H1 (cell line): ENCODE results near the gene TBC1D24. TPM values are rescaled to one million over a fixed set of nuclear protein-coding genes. Genes with fewer than 3 reads are reported as not detected.

ENCODE experiments used
- BACH1 ChIP-seq: IDR thresholded peaks from 2 replicates; pipeline ENCODE4 v1.6.1; 2012; ENCODE audit warnings: low read length, improper control_type of control experiment
- GABPA ChIP-seq: IDR thresholded peaks from 2 replicates; pipeline ENCODE4 v1.6.1; 2011; ENCODE audit warnings: mild to moderate bottlenecking, low read length, moderate library complexity, borderline replicate concordance; ENCODE audit not compliant: insufficient read depth
- HDAC2 ChIP-seq, 2 experiments: fragments of 300-600 bp in 1 of 2; sonication (generic) in 1 of 2; IDR thresholded peaks; 2 replicates each; pipeline ENCODE4 v1.6.1; 2011 to 2012; ENCODE audit warnings: low read depth in 2 of 2, low read length in 2 of 2, mild to moderate bottlenecking in 2 of 2, moderate library complexity in 2 of 2, borderline replicate concordance in 1 of 2, inconsistent platforms in 1 of 2
- HDAC6 ChIP-seq: IDR thresholded peaks from one replicate; pipeline ENCODE4 v1.7.1; 2012; ENCODE audit warnings: low read depth, mild to moderate bottlenecking, inconsistent platforms, low read length, moderate library complexity
- PHF8 ChIP-seq: fragments of 200-600 bp; sonication (generic); conservative IDR thresholded peaks from 2 replicates; pipeline ENCODE4 v1.7.1; 2012; ENCODE audit warnings: low read depth, mild to moderate bottlenecking, inconsistent platforms, low read length, moderate library complexity
- SAP30 ChIP-seq: fragments of 300-600 bp; sonication (generic); IDR thresholded peaks from 2 replicates; pipeline ENCODE4 v1.7.1; 2012; ENCODE audit warnings: low read length, moderate library complexity, mild to moderate bottlenecking, inconsistent platforms; ENCODE audit not compliant: insufficient read depth, insufficient replicate concordance
- SIN3A ChIP-seq, 2 experiments: IDR thresholded peaks in 1 of 2; conservative IDR thresholded peaks in 1 of 2; 2 replicates each; pipeline ENCODE4 v1.6.1; 2011 to 2012; ENCODE audit warnings: low read length in 2 of 2, improper control_type of control experiment in 1 of 2, low read depth in 1 of 2, mild to moderate bottlenecking in 1 of 2
- SIRT6 ChIP-seq: IDR thresholded peaks from one replicate; pipeline ENCODE4 v1.7.1; 2012; ENCODE audit warnings: low read length, inconsistent platforms
- polyA plus RNA-seq, 7 experiments: library from polyadenylated mRNA; depleted of rRNA in 3 of 7; stranded (reverse) in 5 of 7; unstranded in 2 of 7; fragments of >200 nt in 5 of 7; fragments of 200-250 nt in 2 of 7; gene quantifications; 1 replicate in 5 of 7; 2 replicates in 1 of 7; 4 replicates in 1 of 7; pipeline versions ENCODE4 v1.2.1 to v1.2.3, GENCODE V29; 2011 to 2013; ENCODE audit warnings: missing spikeins in 2 of 7, mixed read lengths in 2 of 7
- total RNA-seq: library from RNA; stranded (reverse); fragmentation: NEBNext Ultra II Directional; extraction: Animal tissue kit (Norgen Biotek cat#: 25700); gene quantifications from 2 replicates; pipeline ENCODE4 v1.2.1, GENCODE V29; 2021

The TBC1D24 gene
- total and polyA plus RNA-seq, 2 of the 8 experiments (the other 6 are each of a cell fraction or from before 2014, with no cell fraction given) = 8.7 to 21.5 TPM

- no peak for TF ChIP-seq SIN3A (conservative IDR thresholded peaks at IDR 0.05 in 1 of 2, IDR thresholded peaks at IDR 0.05 in 1 of 2; ENCODE audit: low read depth in 1 of 2, low read length in 2 of 2)
- TF ChIP-seq BACH1 = no peak
- no peak for TF ChIP-seq SIRT6
- no peak for TF ChIP-seq HDAC6
- TF ChIP-seq PHF8 = no peak
- no peak for TF ChIP-seq GABPA
- TF ChIP-seq HDAC2 (IDR thresholded peaks at IDR 0.05; ENCODE audit: borderline replicate concordance in 1 of 2, low read depth in 2 of 2, low read length in 2 of 2) = no peak
- no peak for TF ChIP-seq SAP30
Observed at GRCh38 chr16:2476345-2476720, 1.4 kb downstream of the TBC1D24 start (continued).
